GM12878 (cell line): ENCODE results near the gene UEVLD. TPM values are rescaled to one million over a fixed set of nuclear protein-coding genes. Genes with fewer than 3 reads are reported as not detected.

Experiments
- ATAC-seq: fragments of 200-7000 bp; cut with Tn5 transposase; 3 replicates; pipeline ENCODE4 v1.9.1; 2020; ENCODE audit warnings: mild to moderate bottlenecking, moderate library complexity
- BruUV-seq: library from RNA; stranded (reverse); fragments of 400-500 nt; replicated peaks from 2 replicates; lab custom pipeline; 2021; lab: Mats Ljungman, UMichigan
- CTCF ChIA-PET: fragments of 300-600 bp; sonication (Branson Sonifier 250); formaldehyde crosslinking; extraction: SDS; loops from one replicate; lab custom pipeline; 2021; ENCODE audit warnings: inconsistent platforms; lab: Yijun Ruan, JAX
- POLR2A ChIA-PET: fragments of 350-600 bp; formaldehyde crosslinking; extraction: SDS; loops from one replicate; lab custom pipeline; 2021; ENCODE audit warnings: inconsistent platforms; lab: Charles Lee
- RAD21 ChIA-PET: fragments of 300-600 bp; sonication (Branson Sonifier 250); formaldehyde crosslinking; loops from one replicate; lab custom pipeline; 2023; ENCODE audit warnings: antibody characterized with exemption; ENCODE audit not compliant: unreplicated experiment; lab: Charles Lee
- SMC1A ChIA-PET: fragments of 300-600 bp; sonication (Branson Sonifier 250); formaldehyde crosslinking; loops from one replicate; lab custom pipeline; 2023; ENCODE audit not compliant: unreplicated experiment, uncharacterized antibody; lab: Charles Lee
- DNase-seq: peaks from one replicate; pipeline ENCODE4 v3.0.0-alpha.2; 2011; ENCODE audit warnings: low read depth, low spot score
- FAIRE-seq: peaks from 3 replicates; lab custom pipeline; 2011; peaks lifted over from hg19 to GRCh38; lab: Jason Lieb, UNC
- H2AFZ ChIP-seq: 2 replicates; pipeline ENCODE4 v1.6.0; 2011; ENCODE audit warnings: low read depth, low read length, control low read depth; ENCODE audit not compliant: control insufficient read depth
- H3K27ac ChIP-seq: 2 replicates; pipeline ENCODE4 v1.5.1; 2011; ENCODE audit warnings: control low read depth; ENCODE audit not compliant: control insufficient read depth, insufficient read depth
- H3K27me3 ChIP-seq, 2 experiments: replicated peaks in 1 of 2; 2 replicates each; pipeline versions ENCODE4 v1.6.0 to v1.6.1; 2011; ENCODE audit warnings: low read length in 1 of 2; ENCODE audit not compliant: control insufficient read depth in 2 of 2, insufficient read depth in 2 of 2
- H3K36me3 ChIP-seq, 2 experiments: 2 replicates each; pipeline ENCODE4 v1.5.1; 2011; ENCODE audit warnings: low read length in 1 of 2; ENCODE audit not compliant: control insufficient read depth in 2 of 2, insufficient read depth in 2 of 2
- H3K4me1 ChIP-seq: 2 replicates; pipeline ENCODE4 v1.6.1; 2011; ENCODE audit warnings: mild to moderate bottlenecking, low read length, moderate library complexity, mixed read lengths; ENCODE audit not compliant: control insufficient read depth, insufficient read depth
- H3K4me2 ChIP-seq: 2 replicates; pipeline ENCODE4 v1.6.0; 2011; ENCODE audit warnings: control low read depth; ENCODE audit not compliant: control insufficient read depth, insufficient read depth
- H3K4me3 ChIP-seq: fragments of 200-600 bp; sonication (generic); 2 replicates; pipeline ENCODE4 v1.5.1; 2016
- H3K79me2 ChIP-seq: 2 replicates; pipeline ENCODE4 v1.6.0; 2011; ENCODE audit warnings: low read length; ENCODE audit not compliant: control insufficient read depth, insufficient read depth
- H3K9ac ChIP-seq: 2 replicates; pipeline ENCODE4 v1.8.0; 2011; ENCODE audit warnings: low read length, control low read depth, mixed read lengths; ENCODE audit not compliant: control insufficient read depth, insufficient read depth
- H3K9me3 ChIP-seq: replicated peaks from 3 replicates; pipeline ENCODE4 v1.5.1; 2011; ENCODE audit warnings: mild to moderate bottlenecking, low read length; ENCODE audit not compliant: control insufficient read depth, insufficient read depth
- H4K20me1 ChIP-seq: 2 replicates; pipeline ENCODE4 v1.6.0; 2011; ENCODE audit not compliant: control insufficient read depth, insufficient read depth
- BMI1 ChIP-seq: fragments of 450-650 bp; IDR thresholded peaks from 2 replicates; pipeline ENCODE4 v1.6.1; 2016; ENCODE audit warnings: mild to moderate bottlenecking, moderate library complexity, borderline replicate concordance
- EED ChIP-seq: sonication (generic); IDR thresholded peaks from 2 replicates; pipeline ENCODE4 v1.6.1; 2016; ENCODE audit warnings: antibody characterized with exemption, low read depth
- HCFC1 ChIP-seq: fragments of 150-350 bp; IDR thresholded peaks from 2 replicates; pipeline ENCODE4 v1.6.1; 2014; ENCODE audit warnings: low read length
- HDGF ChIP-seq: fragments of 450-650 bp; IDR thresholded peaks from 2 replicates; pipeline ENCODE4 v1.6.1; 2016; ENCODE audit warnings: antibody characterized with exemption
- KLF5 ChIP-seq: fragments of 450-650 bp; IDR thresholded peaks from 2 replicates; pipeline ENCODE4 v1.6.1; 2014; ENCODE audit warnings: mild to moderate bottlenecking; ENCODE audit not compliant: partially characterized antibody
- MYB ChIP-seq: fragments of 150-350 bp; IDR thresholded peaks from 2 replicates; pipeline ENCODE4 v1.6.1; 2014; ENCODE audit warnings: mild to moderate bottlenecking, low read depth, low read length, borderline replicate concordance
- PAX5 ChIP-seq: IDR thresholded peaks from 2 replicates; pipeline ENCODE4 v1.6.1; 2011; ENCODE audit warnings: low read depth, low read length, borderline replicate concordance
- RUNX3 ChIP-seq: IDR thresholded peaks from 2 replicates; pipeline ENCODE4 v1.6.1; 2012; ENCODE audit warnings: low read length, inconsistent platforms
- SIX5 ChIP-seq: IDR thresholded peaks from 2 replicates; pipeline ENCODE4 v1.6.1; 2011; ENCODE audit warnings: mild to moderate bottlenecking, low read depth, low read length, moderate library complexity; ENCODE audit not compliant: severe bottlenecking
- SMARCA5 ChIP-seq: fragments of 450-650 bp; IDR thresholded peaks from 2 replicates; pipeline ENCODE4 v1.6.1; 2017; ENCODE audit warnings: mild to moderate bottlenecking
- ZNF622 ChIP-seq: fragments of 450-650 bp; IDR thresholded peaks from 2 replicates; pipeline ENCODE4 v1.6.1; 2017; ENCODE audit warnings: mild to moderate bottlenecking, inconsistent platforms
- in situ Hi-C: fragments of 300-500 bp; cut with MboI; formaldehyde crosslinking; loops from 9 replicates; pipeline ENCODE4 v1.14.3; 2018; ENCODE audit warnings: mixed read lengths
- intact Hi-C: fragments of 100-400 bp; cut with micrococcal nuclease; formaldehyde crosslinking; loops from one replicate; pipeline ENCODE4 v1.14.2; 2022; ENCODE audit not compliant: unreplicated experiment
- polyA plus RNA-seq, 11 experiments: library from polyadenylated mRNA; depleted of rRNA in 4 of 11; unstranded in 6 of 11; stranded (reverse) in 5 of 11; fragments of >200 nt; fragmentation: Nextera tagmentation in 4 of 11; fragmentation: Illumina TruSeq in 1 of 11; extraction: Ambion mirVana in 4 of 11; extraction: Trizol in 1 of 11; gene quantifications; 1 replicate in 1 of 11; 2 replicates in 10 of 11; pipeline versions ENCODE4 v1.2.1 to v1.2.3, GENCODE V29; 2011 to 2016; ENCODE audit warnings: inconsistent platforms in 2 of 11, missing spikeins in 2 of 11, low read depth in 1 of 11
- total RNA-seq, 4 experiments: library from RNA; depleted of rRNA in 3 of 4; stranded (reverse); fragments of >200 nt in 3 of 4; fragmentation: Illumina TruSeq in 1 of 4; extraction: Trizol in 1 of 4; gene quantifications; 2 replicates each; pipeline versions ENCODE4 v1.2.1 to v1.2.3, GENCODE V29; 2013 to 2021
- TF ChIP-seq, protein P1 (sequence below): fragments of 450-650 bp; IDR thresholded peaks from 2 replicates; pipeline ENCODE4 v1.6.1; 2018; ENCODE audit warnings: borderline replicate concordance, mild to moderate bottlenecking; ENCODE audit not compliant: partially characterized antibody

The UEVLD gene
- total and polyA plus RNA-seq, 10 of the 15 experiments (the other 5 are each of a cell fraction or from before 2014, with no cell fraction given), result 6.5 to 16.3 (median 13.4) TPM

GRCh38 chr11:18502352-18502751 lies 86.2 kb downstream of the UEVLD start:
- Histone ChIP-seq H3K4me3 (no peak overlapping the region), H3K9me3 (no peaks in the 10 kb centered on the region), H3K27ac (no peak overlapping the region), H3K36me3 (peaks cover 0 to 26% of the 10 kb centered on the region in 2 experiments; a peak in 2 of 4 replicates), H3K4me1 (no peaks in the 10 kb centered on the region), H2AFZ (no peak overlapping the region), H3K79me2 (no peaks in the 10 kb centered on the region), H3K9ac (no peak overlapping the region), H3K4me2 (no peak overlapping the region), H4K20me1 (no peaks in the 10 kb centered on the region), H3K27me3 (no peaks in the 10 kb centered on the region)
- intact Hi-C loops, result no loop called here
- no peak for TF ChIP-seq RUNX3
- no peak for TF ChIP-seq KLF5
- no peak for TF ChIP-seq PAX5
- TF ChIP-seq BMI1, result no peak
- TF ChIP-seq MYB, result no peak
- TF ChIP-seq SIX5, result no peak
- no peak for TF ChIP-seq EED
- TF ChIP-seq, protein P1, sequence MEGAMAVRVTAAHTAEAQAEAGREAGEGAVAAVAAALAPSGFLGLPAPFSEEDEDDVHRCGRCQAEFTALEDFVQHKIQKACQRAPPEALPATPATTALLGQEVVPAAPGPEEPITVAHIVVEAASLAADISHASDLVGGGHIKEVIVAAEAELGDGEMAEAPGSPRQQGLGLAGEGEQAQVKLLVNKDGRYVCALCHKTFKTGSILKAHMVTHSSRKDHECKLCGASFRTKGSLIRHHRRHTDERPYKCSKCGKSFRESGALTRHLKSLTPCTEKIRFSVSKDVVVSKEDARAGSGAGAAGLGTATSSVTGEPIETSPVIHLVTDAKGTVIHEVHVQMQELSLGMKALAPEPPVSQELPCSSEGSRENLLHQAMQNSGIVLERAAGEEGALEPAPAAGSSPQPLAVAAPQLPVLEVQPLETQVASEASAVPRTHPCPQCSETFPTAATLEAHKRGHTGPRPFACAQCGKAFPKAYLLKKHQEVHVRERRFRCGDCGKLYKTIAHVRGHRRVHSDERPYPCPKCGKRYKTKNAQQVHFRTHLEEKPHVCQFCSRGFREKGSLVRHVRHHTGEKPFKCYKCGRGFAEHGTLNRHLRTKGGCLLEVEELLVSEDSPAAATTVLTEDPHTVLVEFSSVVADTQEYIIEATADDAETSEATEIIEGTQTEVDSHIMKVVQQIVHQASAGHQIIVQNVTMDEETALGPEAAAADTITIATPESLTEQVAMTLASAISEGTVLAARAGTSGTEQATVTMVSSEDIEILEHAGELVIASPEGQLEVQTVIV, result no peak
- no peak for TF ChIP-seq SMARCA5
- TF ChIP-seq HDGF, result no peak
- no peak for TF ChIP-seq HCFC1
- no peak for TF ChIP-seq ZNF622
- DNase-seq (no peak), FAIRE-seq (no peak), ATAC-seq (no peak)
- in situ Hi-C loops, result no loop called here
- CTCF ChIA-PET, result interaction anchor here (0.6 to 0.9 kb wide), 3 partner anchors 8 to 258 kb away, joined by 3 to 4 read pairs (median 3); no protein-coding TSS in a partner anchor
- POLR2A ChIA-PET, result no interaction called here
- SMC1A ChIA-PET, result interaction anchor here (0.6 to 1.3 kb wide), 3 partner anchors 9 to 259 kb away, joined by 3 to 4 read pairs (median 3); no protein-coding TSS in a partner anchor
- RAD21 ChIA-PET, result no interaction called here
- no TSS peak for BruUV-seq
